Measurements from ENCODE around the gene TESK2.

GRCh38 chr1:45444609-45445131, 46.3 kb downstream of the TESK2 start:
- TF ChIP-seq CTCF (conservative IDR thresholded peaks at IDR 0.05) (no peak), EZH2 (IDR thresholded peaks at IDR 0.05; ENCODE audit: low read depth) (no peak)

All from PC-9 (cell line).